Measurements from ENCODE around the gene ZNF785.
A peak's percentile ranks its signal among the peaks of the same experiment; 100 is the strongest.

ZNF785 gene

GRCh38 chr16:30562021-30562420 lies 23.5 kb downstream of the ZNF785 start:
- Histone ChIP-seq H3K4me3 (ENCODE audit: low read depth, low read length) (no peak overlapping the region), H3K27ac (ENCODE audit: low read depth, low read length) (no peak overlapping the region), H3K36me3 (ENCODE audit: insufficient read depth, low read length) (no peaks in the 10 kb centered on the region), H2AFZ (ENCODE audit: low read length, unreplicated experiment) (no peak overlapping the region), H3K27me3 (ENCODE audit: insufficient read depth, low read length) (no peaks in the 10 kb centered on the region), H3K79me2 (ENCODE audit: control insufficient read depth, insufficient read depth, low read length, unreplicated experiment) (peaks cover 5% of the 10 kb centered on the region), H3K4me1 (ENCODE audit: control insufficient read depth, insufficient read depth, low read length, unreplicated experiment) (peaks cover 3% of the 10 kb centered on the region)

- no peaks in the 10 kb centered on the region for H3K36me3 ChIP-seq (ENCODE audit: insufficient read depth, low read length)
- H3K79me2 ChIP-seq (ENCODE audit: control insufficient read depth, insufficient read depth, low read length, unreplicated experiment): peaks cover 7% of the 10 kb centered on the region
- peak overlapping the region; percentile 66 for H3K4me3 ChIP-seq (ENCODE audit: low read depth, low read length)
- no peak overlapping the region for H3K27ac ChIP-seq (ENCODE audit: low read depth, low read length)
- no peaks in the 10 kb centered on the region for H3K27me3 ChIP-seq (ENCODE audit: insufficient read depth, low read length)
- H3K4me1 ChIP-seq (ENCODE audit: control insufficient read depth, insufficient read depth, low read length, unreplicated experiment): no peaks in the 10 kb centered on the region
- H2AFZ ChIP-seq (ENCODE audit: low read length, unreplicated experiment): no peak overlapping the region
Measured at GRCh38 chr16:30561089-30561816, 24.2 kb downstream of the ZNF785 start.

GRCh38 chr16:30559690-30560089 lies 25.8 kb downstream of the ZNF785 start:
- Histone ChIP-seq H3K4me1 (ENCODE audit: control insufficient read depth, insufficient read depth, low read length, unreplicated experiment) (no peaks in the 10 kb centered on the region), H3K79me2 (ENCODE audit: control insufficient read depth, insufficient read depth, low read length, unreplicated experiment) (peaks cover 7% of the 10 kb centered on the region), H3K36me3 (ENCODE audit: insufficient read depth, low read length) (no peaks in the 10 kb centered on the region), H3K4me3 (ENCODE audit: low read depth, low read length) (no peak overlapping the region), H3K27ac (ENCODE audit: low read depth, low read length) (no peak overlapping the region), H3K27me3 (ENCODE audit: insufficient read depth, low read length) (no peaks in the 10 kb centered on the region), H2AFZ (ENCODE audit: low read length, unreplicated experiment) (no peak overlapping the region)

- no peaks in the 10 kb centered on the region for H3K36me3 ChIP-seq (ENCODE audit: insufficient read depth, low read length)
- peak overlapping the region; percentile 28; the same call in 1 of the 2 replicates for H3K27ac ChIP-seq (ENCODE audit: low read depth, low read length)
- peak overlapping the region; percentile 47 for H2AFZ ChIP-seq (ENCODE audit: low read length, unreplicated experiment)
- H3K4me3 ChIP-seq (ENCODE audit: low read depth, low read length): peak overlapping the region; percentile 86
- no peaks in the 10 kb centered on the region for H3K4me1 ChIP-seq (ENCODE audit: control insufficient read depth, insufficient read depth, low read length, unreplicated experiment)
- no peaks in the 10 kb centered on the region for H3K27me3 ChIP-seq (ENCODE audit: insufficient read depth, low read length)
- H3K79me2 ChIP-seq (ENCODE audit: control insufficient read depth, insufficient read depth, low read length, unreplicated experiment): peaks cover 7% of the 10 kb centered on the region
Measured at GRCh38 chr16:30558789-30559377, 26.6 kb downstream of the ZNF785 start.

GRCh38 chr16:30557957-30558788 lies 27.3 kb downstream of the ZNF785 start, which contains the start of gene ZNF764:
ZNF764 (minus strand) TSS chr16:30558374; CDS start chr16:30558182, 192 bp downstream.
- peak within 1 kb of the TSS; percentile 86 for H2AFZ ChIP-seq (ENCODE audit: low read length, unreplicated experiment)
- peak within 1 kb of the TSS; percentile 70 for H3K27ac ChIP-seq (ENCODE audit: low read depth, low read length)
- peaks cover 7% of the 10 kb centered on the region for H3K79me2 ChIP-seq (ENCODE audit: control insufficient read depth, insufficient read depth, low read length, unreplicated experiment)
- no peaks in the 10 kb centered on the region for H3K27me3 ChIP-seq (ENCODE audit: insufficient read depth, low read length)
- peak within 1 kb of the TSS; percentile 86 for H3K4me3 ChIP-seq (ENCODE audit: low read depth, low read length)
- no peaks in the 10 kb centered on the region for H3K36me3 ChIP-seq (ENCODE audit: insufficient read depth, low read length)
- no peaks in the 10 kb centered on the region for H3K4me1 ChIP-seq (ENCODE audit: control insufficient read depth, insufficient read depth, low read length, unreplicated experiment)

GRCh38 chr16:30557707-30557956 lies 27.9 kb downstream of the ZNF785 start:
- Histone ChIP-seq H3K4me1 (ENCODE audit: control insufficient read depth, insufficient read depth, low read length, unreplicated experiment) (no peaks in the 10 kb centered on the region), H3K4me3 (ENCODE audit: low read depth, low read length) (peak overlapping the region; percentile 86), H3K79me2 (ENCODE audit: control insufficient read depth, insufficient read depth, low read length, unreplicated experiment) (peaks cover 7% of the 10 kb centered on the region), H3K36me3 (ENCODE audit: insufficient read depth, low read length) (no peaks in the 10 kb centered on the region), H3K27me3 (ENCODE audit: insufficient read depth, low read length) (no peaks in the 10 kb centered on the region), H2AFZ (ENCODE audit: low read length, unreplicated experiment) (peak overlapping the region; percentile 86), H3K27ac (ENCODE audit: low read depth, low read length) (peak overlapping the region; percentile 70; the same call in 1 of the 2 replicates)

- Histone ChIP-seq H3K27ac (ENCODE audit: low read depth, low read length) (no peak overlapping the region), H3K36me3 (ENCODE audit: insufficient read depth, low read length) (no peaks in the 10 kb centered on the region), H3K27me3 (ENCODE audit: insufficient read depth, low read length) (no peaks in the 10 kb centered on the region), H3K4me3 (ENCODE audit: low read depth, low read length) (no peak overlapping the region), H2AFZ (ENCODE audit: low read length, unreplicated experiment) (no peak overlapping the region), H3K79me2 (ENCODE audit: control insufficient read depth, insufficient read depth, low read length, unreplicated experiment) (peaks cover 7% of the 10 kb centered on the region), H3K4me1 (ENCODE audit: control insufficient read depth, insufficient read depth, low read length, unreplicated experiment) (no peaks in the 10 kb centered on the region)
Measured at GRCh38 chr16:30556125-30556473, 29.4 kb downstream of the ZNF785 start.

- no peak overlapping the region for H3K27ac ChIP-seq (ENCODE audit: low read depth, low read length)
- no peaks in the 10 kb centered on the region for H3K27me3 ChIP-seq (ENCODE audit: insufficient read depth, low read length)
- H2AFZ ChIP-seq (ENCODE audit: low read length, unreplicated experiment): no peak overlapping the region
- H3K4me3 ChIP-seq (ENCODE audit: low read depth, low read length): no peak overlapping the region
- H3K36me3 ChIP-seq (ENCODE audit: insufficient read depth, low read length): no peaks in the 10 kb centered on the region
- H3K79me2 ChIP-seq (ENCODE audit: control insufficient read depth, insufficient read depth, low read length, unreplicated experiment): peaks cover 7% of the 10 kb centered on the region
- H3K4me1 ChIP-seq (ENCODE audit: control insufficient read depth, insufficient read depth, low read length, unreplicated experiment): no peaks in the 10 kb centered on the region
Measured at GRCh38 chr16:30555315-30556124, 30.0 kb downstream of the ZNF785 start.

GRCh38 chr16:30554557-30555314 lies 30.8 kb downstream of the ZNF785 start:
- Histone ChIP-seq H3K27me3 (ENCODE audit: insufficient read depth, low read length) (no peaks in the 10 kb centered on the region), H3K36me3 (ENCODE audit: insufficient read depth, low read length) (no peaks in the 10 kb centered on the region), H3K79me2 (ENCODE audit: control insufficient read depth, insufficient read depth, low read length, unreplicated experiment) (peaks cover 7% of the 10 kb centered on the region), H3K4me3 (ENCODE audit: low read depth, low read length) (no peak overlapping the region), H3K27ac (ENCODE audit: low read depth, low read length) (no peak overlapping the region), H3K4me1 (ENCODE audit: control insufficient read depth, insufficient read depth, low read length, unreplicated experiment) (no peaks in the 10 kb centered on the region), H2AFZ (ENCODE audit: low read length, unreplicated experiment) (no peak overlapping the region)

All from ACC112 (cell line).